Measurements from ENCODE around the gene IL1R2. TPM values are rescaled to one million over a fixed set of nuclear protein-coding genes. Genes with fewer than 3 reads are reported as not detected.

IL1R2 gene
- total and polyA plus RNA-seq, 2 of the 13 experiments (the other 11 are each of a cell fraction or from before 2014, with no cell fraction given), result 3.6 to 7.3 TPM

DNA sequence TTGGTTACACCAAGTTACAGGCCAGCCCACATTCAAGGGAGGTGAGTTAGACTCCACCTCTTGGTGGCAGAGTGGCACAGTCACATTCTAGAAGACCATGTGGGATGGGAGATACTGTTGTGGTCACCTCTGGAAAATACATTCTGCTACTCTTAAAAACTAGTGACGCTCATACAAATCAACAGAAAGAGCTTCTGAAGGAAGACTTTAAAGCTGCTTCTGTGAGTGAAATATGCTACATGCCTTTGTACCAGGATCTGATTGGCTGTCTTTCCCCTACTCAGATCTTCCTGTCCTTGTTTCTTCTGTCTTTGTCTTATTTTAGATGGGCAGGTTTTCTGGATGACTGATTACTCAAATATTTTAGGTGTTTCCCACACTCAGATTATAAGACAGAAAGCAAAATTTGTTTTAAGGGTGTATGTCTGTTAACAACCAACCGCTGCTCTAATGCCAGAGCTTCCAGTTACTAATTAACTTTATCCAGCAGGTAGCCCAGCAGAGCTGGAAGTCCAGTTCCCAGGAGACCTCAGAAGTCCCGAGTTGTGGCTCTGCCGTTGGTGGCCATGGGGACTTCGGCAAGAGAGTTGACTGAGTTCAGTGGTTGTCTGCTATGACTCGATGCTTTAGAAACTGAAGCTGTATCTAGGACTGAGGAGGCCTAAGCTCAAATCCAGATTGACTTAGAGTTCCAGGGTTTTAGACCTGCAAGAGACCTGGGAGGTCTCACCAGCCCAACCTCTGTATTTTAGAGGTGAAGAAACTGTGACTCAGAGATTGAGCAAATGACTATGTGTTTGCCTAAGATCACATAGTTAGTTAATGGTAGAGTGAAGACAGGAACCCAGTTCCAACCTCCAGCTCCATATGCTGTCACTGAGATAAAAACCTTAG lies 7.4 kb downstream of the IL1R2 start (continued):
- TF ChIP-seq, protein P1, sequence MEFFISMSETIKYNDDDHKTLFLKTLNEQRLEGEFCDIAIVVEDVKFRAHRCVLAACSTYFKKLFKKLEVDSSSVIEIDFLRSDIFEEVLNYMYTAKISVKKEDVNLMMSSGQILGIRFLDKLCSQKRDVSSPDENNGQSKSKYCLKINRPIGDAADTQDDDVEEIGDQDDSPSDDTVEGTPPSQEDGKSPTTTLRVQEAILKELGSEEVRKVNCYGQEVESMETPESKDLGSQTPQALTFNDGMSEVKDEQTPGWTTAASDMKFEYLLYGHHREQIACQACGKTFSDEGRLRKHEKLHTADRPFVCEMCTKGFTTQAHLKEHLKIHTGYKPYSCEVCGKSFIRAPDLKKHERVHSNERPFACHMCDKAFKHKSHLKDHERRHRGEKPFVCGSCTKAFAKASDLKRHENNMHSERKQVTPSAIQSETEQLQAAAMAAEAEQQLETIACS (CRISPR knock-in tag; IDR thresholded peaks at IDR 0.05), result no peak
- TF ChIP-seq ZBTB8A (CRISPR knock-in tag; IDR thresholded peaks at IDR 0.05; ENCODE audit: borderline replicate concordance, low read depth), result no peak
- no peak for TF ChIP-seq KLF13 (CRISPR knock-in tag; IDR thresholded peaks at IDR 0.05)
- peak; percentile 67 for TF ChIP-seq SKI (IDR thresholded peaks at IDR 0.05; ENCODE audit: partially characterized antibody)
- no peak for TF ChIP-seq THYN1 (CRISPR knock-in tag; IDR thresholded peaks at IDR 0.05; ENCODE audit: borderline replicate concordance, low read depth)
- no peak for TF ChIP-seq ZNF761 (CRISPR knock-in tag; conservative IDR thresholded peaks at IDR 0.05)
- no peak for TF ChIP-seq ELF1 (CRISPR knock-in tag; IDR thresholded peaks at IDR 0.05)
- TF ChIP-seq, protein P2, sequence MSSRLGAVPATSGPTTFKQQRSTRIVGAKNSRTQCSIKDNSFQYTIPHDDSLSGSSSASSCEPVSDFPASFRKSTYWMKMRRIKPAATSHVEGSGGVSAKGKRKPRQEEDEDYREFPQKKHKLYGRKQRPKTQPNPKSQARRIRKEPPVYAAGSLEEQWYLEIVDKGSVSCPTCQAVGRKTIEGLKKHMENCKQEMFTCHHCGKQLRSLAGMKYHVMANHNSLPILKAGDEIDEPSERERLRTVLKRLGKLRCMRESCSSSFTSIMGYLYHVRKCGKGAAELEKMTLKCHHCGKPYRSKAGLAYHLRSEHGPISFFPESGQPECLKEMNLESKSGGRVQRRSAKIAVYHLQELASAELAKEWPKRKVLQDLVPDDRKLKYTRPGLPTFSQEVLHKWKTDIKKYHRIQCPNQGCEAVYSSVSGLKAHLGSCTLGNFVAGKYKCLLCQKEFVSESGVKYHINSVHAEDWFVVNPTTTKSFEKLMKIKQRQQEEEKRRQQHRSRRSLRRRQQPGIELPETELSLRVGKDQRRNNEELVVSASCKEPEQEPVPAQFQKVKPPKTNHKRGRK (CRISPR knock-in tag; IDR thresholded peaks at IDR 0.05), result no peak
- no peak for TF ChIP-seq JARID2 (CRISPR knock-in tag; IDR thresholded peaks at IDR 0.05; ENCODE audit: insufficient replicate concordance)
- no peak for TF ChIP-seq TARDBP (CRISPR knock-in tag; IDR thresholded peaks at IDR 0.05)
- TF ChIP-seq, protein P3, sequence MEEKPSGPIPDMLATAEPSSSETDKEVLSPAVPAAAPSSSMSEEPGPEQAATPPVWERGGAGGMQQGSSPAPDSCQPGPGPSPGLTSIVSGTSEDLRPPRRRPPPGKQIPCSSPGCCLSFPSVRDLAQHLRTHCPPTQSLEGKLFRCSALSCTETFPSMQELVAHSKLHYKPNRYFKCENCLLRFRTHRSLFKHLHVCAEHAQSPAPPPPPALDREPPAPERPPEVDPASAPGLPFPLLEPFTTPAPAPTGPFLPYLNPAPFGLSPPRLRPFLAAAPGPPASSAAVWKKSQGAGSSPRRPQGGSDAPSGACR (CRISPR knock-in tag; IDR thresholded peaks at IDR 0.05), result no peak
- peak; percentile 39; the same call in 1 of the 2 replicates for TF ChIP-seq MEF2D (CRISPR knock-in tag; IDR thresholded peaks at IDR 0.05)
- TF ChIP-seq ZNF234 (CRISPR knock-in tag; conservative IDR thresholded peaks at IDR 0.05), result no peak
- TF ChIP-seq ZNF256 (CRISPR knock-in tag; conservative IDR thresholded peaks at IDR 0.05), result no peak
- peak; percentile 42 for TF ChIP-seq PHF5A (CRISPR knock-in tag; IDR thresholded peaks at IDR 0.05; ENCODE audit: low read depth, unreplicated experiment)
- TF ChIP-seq, protein P4, sequence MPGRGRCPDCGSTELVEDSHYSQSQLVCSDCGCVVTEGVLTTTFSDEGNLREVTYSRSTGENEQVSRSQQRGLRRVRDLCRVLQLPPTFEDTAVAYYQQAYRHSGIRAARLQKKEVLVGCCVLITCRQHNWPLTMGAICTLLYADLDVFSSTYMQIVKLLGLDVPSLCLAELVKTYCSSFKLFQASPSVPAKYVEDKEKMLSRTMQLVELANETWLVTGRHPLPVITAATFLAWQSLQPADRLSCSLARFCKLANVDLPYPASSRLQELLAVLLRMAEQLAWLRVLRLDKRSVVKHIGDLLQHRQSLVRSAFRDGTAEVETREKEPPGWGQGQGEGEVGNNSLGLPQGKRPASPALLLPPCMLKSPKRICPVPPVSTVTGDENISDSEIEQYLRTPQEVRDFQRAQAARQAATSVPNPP (CRISPR knock-in tag; IDR thresholded peaks at IDR 0.05), result no peak
- TF ChIP-seq ZNF430 (CRISPR knock-in tag; IDR thresholded peaks at IDR 0.05), result no peak
- no peak for TF ChIP-seq EZH2 (conservative IDR thresholded peaks at IDR 0.05; ENCODE audit: low read depth, low read length)
- TF ChIP-seq, protein P5, sequence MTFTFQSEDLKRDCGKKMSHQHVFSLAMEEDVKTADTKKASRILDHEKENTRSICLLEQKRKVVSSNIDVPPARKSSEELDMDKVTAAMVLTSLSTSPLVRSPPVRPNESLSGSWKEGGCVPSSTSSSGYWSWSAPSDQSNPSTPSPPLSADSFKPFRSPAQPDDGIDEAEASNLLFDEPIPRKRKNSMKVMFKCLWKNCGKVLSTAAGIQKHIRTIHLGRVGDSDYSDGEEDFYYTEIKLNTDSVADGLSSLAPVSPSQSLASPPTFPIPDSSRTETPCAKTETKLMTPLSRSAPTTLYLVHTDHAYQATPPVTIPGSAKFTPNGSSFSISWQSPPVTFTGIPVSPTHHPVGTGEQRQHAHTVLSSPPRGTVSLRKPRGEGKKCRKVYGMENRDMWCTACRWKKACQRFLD (CRISPR knock-in tag; IDR thresholded peaks at IDR 0.05; ENCODE audit: borderline replicate concordance), result no peak
- TF ChIP-seq ZNF292 (CRISPR knock-in tag; IDR thresholded peaks at IDR 0.05; ENCODE audit: borderline replicate concordance, low read depth), result peak; percentile 85; the same call in 1 of the 2 replicates
- TF ChIP-seq ZFP62 (CRISPR knock-in tag; IDR thresholded peaks at IDR 0.05), result no peak
- TF ChIP-seq SYNCRIP (IDR thresholded peaks at IDR 0.05; ENCODE audit: insufficient read depth, low read depth, low read length), result no peak
